NB4 (cell line): ENCODE measurements around the gene ZNF697.
"Not testable (repeated sequence)": the region's sequence is repeated elsewhere in the genome, so short reads cannot be mapped to it uniquely, and the experiment has no call there.

Experiments
- CTCF ChIP-seq: IDR thresholded peaks from one replicate; pipeline ENCODE4 v1.5.1; 2012; ENCODE audit warnings: low read depth, low read length
- POLR2A ChIP-seq: IDR thresholded peaks from 2 replicates; pipeline ENCODE4 v1.6.1; 2011; ENCODE audit warnings: mild to moderate bottlenecking; ENCODE audit not compliant: insufficient read length; ENCODE audit errors: extremely low read depth

GRCh38 chr1:119696863-119697262 lies 48.8 kb upstream of the ZNF697 start:
- TF ChIP-seq POLR2A, CTCF: not testable (repeated sequence)
